MM.1S (cell line): ENCODE data around the gene MFRP.

Source experiments
- EZH2 ChIP-seq: fragments of 300-600 bp; sonication (generic); optimal IDR thresholded peaks from 2 replicates; pipeline ENCODE3; 2017; ENCODE audit warnings: low read depth, mild to moderate bottlenecking, antibody characterized with exemption, low read length, mixed read lengths
- EZH2phosphoT487 ChIP-seq: fragments of 300-600 bp; sonication (generic); IDR thresholded peaks from 2 replicates; pipeline ENCODE4 v1.6.1; 2018; ENCODE audit warnings: antibody characterized with exemption, low read length
- TF ChIP-seq, protein P1 (sequence below): fragments of 300-600 bp; sonication (generic); IDR thresholded peaks from 2 replicates; pipeline ENCODE4 v1.5.1; 2016; ENCODE audit warnings: antibody characterized with exemption, low read length, mixed read lengths

DNA sequence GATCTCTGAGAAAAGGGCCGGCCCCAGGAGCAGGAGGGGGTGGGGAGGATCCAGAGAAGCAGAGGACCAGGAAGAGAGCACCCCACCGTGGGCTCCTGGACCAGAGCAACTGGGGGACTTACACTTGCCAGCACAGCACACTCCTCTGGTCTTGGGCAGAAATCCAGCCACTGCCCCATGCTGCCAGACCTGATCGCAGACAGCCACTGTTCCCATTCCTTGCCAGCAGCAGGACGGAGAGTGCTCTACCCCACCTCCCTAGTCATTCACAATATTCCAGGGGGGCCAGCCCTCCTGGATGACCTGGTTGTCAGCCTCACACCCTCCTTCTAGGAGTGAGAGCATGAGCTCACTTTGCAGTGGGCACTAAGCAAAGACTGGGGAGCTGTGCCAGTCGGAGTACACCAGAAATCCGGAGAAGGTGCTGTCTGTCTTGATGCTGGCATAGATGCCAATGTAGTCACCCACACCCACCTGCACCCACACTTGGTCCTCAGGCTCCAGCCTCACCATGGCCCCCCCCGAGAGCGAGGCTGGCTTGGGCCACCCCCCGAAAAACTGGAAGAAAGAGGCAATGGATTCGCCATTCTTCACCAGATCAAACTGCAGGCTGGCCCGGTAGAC lies 7.4 kb downstream of the MFRP start:
- TF ChIP-seq, protein P1, sequence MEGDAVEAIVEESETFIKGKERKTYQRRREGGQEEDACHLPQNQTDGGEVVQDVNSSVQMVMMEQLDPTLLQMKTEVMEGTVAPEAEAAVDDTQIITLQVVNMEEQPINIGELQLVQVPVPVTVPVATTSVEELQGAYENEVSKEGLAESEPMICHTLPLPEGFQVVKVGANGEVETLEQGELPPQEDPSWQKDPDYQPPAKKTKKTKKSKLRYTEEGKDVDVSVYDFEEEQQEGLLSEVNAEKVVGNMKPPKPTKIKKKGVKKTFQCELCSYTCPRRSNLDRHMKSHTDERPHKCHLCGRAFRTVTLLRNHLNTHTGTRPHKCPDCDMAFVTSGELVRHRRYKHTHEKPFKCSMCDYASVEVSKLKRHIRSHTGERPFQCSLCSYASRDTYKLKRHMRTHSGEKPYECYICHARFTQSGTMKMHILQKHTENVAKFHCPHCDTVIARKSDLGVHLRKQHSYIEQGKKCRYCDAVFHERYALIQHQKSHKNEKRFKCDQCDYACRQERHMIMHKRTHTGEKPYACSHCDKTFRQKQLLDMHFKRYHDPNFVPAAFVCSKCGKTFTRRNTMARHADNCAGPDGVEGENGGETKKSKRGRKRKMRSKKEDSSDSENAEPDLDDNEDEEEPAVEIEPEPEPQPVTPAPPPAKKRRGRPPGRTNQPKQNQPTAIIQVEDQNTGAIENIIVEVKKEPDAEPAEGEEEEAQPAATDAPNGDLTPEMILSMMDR = no peak
- TF ChIP-seq EZH2 = no peak
- no peak for TF ChIP-seq EZH2phosphoT487
